Stimulated activated CD8-positive, alpha-beta memory T cell treated with anti-CD3 and anti-CD28 coated beads, Interleukin-7, amount 100 ng/mL, for 1 hour (primary cell): ENCODE results near the gene DSE.

ENCODE experiments used
- DNase-seq, 2 donors: peaks; one replicate each; pipeline ENCODE4 v3.0.0-alpha.2; 2020; ENCODE audit warnings: low read depth in 2 of 2

Gene DSE

DNA sequence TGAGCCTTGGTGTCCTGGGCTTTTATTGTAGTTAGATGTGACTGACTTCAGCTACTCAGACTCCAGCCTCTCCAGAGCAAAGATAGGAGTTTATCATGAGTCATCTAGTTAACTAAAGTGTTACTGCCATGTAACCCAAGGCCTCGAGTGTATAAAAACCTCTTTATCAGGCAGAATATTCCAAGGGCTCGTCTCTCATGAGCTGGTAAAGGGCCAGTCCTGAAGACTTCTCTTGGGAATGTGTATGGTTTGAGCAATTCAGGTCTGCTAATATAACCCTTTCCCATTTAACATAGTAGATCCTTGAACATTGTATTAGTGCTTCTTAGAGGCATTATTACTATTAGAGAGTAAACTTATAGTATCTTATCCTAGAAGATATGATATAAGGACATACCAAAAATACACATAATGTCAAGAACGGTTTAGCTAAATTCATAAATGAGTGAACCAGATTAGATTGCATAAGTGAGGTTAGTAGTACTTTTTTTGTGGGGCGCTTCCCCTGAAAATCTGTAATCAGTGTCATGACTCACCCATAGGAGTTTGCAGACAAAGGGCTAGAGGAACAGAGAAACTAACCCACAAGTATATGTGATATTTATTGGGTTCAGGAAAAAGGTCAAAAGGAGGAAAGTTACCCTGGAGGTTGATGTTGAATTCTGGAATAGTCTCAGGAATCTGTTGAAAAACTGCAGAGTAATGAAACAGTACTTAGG, 16.0 kb downstream of the DSE start:
- DNase-seq, result no peak

DNA sequence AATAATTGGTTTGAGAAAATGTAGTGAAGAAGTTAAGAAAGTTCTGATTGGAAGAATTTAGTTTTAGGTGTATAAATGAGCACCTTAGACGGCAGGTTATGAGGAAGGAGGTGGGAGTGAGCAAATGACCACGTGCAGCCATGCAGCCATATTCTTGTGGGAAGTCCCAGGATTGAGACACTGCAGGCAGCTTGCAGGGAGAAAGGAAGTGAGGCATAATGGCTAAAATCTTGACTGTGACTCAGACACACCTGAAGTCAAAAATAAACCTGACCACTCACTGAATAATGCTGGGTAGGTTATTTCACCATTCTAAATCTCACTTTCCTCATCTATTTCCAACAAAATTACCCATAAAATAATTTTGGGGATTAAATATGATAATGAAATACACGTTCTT, 16.6 kb downstream of the DSE start:
- DNase-seq, result no peak

DNA sequence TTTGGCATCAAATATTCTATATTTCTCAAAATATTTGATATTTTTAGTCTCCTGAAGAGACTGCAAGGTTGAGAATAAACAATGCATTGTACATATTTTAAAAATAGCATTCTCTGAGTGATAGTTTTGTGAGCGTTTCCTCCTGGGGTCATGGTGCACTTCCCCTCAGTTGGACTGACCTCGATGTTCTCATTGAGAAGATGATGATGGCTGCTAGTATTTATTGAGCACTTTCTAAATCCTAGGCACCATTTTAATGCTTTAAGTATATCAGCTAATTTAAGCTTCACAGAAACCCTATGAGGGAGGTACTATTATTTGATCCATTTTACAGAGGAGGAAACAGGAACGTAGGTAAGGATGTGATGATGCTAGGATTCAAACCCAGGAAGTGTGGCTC, 18.2 kb downstream of the DSE start:
- no peak for DNase-seq

GRCh38 chr6:116389357-116389756, 18.6 kb downstream of the DSE start:
- DNase-seq, result no peak

DNA sequence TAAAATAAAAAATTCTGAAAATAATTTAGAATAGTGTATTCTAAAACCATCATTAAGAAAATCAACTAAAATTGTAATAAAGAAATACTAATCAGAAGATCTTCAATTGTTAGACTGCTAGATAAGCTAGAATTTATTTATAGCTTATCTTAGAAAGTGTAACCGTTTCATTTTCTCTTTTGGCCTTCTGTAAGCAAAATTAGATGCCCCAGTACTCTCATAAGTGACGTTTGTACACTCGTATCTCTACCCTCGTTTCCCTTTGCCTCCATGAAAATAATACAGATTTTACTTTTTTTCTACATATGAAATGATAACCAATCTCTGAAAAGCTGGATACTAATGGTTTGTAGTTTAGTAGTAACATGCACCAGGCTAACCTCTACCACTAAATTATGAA, 19.8 kb downstream of the DSE start:
- DNase-seq, result no peak

DNA sequence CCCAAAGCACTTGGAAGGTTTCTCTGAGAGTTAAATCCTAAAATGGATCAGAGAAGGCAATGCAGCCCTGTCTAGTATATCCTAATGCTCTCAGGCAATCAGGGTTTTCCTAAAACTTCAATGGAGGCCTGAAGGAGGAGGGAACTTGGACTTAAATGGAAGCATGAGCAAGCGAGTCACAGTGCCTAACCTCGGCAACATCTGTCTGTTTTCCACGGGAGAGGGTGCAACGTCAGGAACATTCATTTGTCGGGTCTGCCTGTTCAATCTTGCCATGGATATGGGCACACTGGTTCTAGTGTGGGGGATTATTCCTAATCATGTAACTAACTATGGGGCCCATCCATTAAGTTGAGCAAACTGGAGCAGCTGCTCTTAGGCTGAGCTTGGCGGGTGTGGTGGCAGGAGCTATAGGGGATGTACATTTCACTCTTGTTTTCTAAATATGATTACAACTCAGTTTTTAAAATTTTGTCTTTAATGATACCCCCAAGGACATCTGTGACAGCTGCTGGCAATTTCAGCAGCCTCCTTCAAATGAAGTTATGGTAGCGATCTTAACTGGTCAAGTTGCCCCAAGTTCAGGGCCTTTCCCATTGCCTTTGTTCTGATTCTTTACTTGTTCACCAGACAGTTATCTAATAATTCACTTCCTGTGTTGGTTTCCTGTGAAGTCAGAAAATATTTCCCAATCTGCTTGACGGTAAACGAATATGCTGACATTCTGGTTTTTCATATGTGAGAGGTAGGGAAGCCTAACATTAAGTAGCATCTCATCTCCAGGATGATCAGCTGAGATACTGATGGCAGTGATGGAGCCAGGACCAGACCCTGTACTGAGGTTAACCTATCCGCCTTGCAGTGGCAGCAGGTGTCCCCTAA, 21.6 kb downstream of the DSE start:
- no peak for DNase-seq

DNA sequence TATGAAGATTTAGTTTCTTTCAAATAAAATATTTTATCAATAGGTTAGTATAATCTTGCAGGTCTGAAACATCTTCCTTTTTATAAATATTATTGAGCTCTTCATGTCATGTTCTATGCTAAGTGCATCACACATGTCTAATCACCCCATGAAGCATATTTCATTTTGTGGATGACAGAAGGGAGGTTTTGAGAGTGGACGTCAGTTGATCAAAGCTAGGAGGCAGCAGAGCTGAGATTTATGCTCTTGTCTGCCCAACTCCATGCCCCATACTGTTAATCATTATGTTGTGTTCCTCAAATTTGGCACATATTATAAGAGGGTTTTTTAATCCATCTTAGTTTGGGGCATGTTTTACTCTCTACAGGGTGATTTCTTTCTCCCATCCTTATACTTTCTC, 22.7 kb downstream of the DSE start:
- no peak for DNase-seq

GRCh38 chr6:116395647-116396046, 24.9 kb downstream of the DSE start:
- DNase-seq, result no peak

DNA sequence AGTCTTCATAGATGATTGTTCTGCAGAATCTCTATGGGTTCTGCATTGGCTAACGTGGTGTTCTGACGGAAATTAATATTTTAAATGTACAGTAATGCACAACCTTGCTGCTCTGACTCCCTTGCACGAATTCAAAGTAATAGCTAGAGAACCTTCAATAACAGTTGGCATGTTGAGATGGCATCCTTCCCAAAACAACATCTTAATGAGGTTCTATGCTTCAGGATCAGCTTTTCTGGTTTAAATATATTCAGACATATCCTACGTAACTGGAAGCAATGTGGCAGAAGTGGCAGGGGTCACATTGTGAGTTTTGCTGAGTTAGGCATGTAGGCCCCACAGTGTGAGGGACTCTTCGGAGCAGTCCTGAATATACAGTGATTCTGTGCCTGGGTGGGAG, 25.7 kb downstream of the DSE start:
- no peak for DNase-seq

GRCh38 chr6:116397914-116398313, 27.2 kb downstream of the DSE start:
- DNase-seq, result no peak

GRCh38 chr6:116398316-116399010, 27.7 kb downstream of the DSE start:
- no peak for DNase-seq

DNA sequence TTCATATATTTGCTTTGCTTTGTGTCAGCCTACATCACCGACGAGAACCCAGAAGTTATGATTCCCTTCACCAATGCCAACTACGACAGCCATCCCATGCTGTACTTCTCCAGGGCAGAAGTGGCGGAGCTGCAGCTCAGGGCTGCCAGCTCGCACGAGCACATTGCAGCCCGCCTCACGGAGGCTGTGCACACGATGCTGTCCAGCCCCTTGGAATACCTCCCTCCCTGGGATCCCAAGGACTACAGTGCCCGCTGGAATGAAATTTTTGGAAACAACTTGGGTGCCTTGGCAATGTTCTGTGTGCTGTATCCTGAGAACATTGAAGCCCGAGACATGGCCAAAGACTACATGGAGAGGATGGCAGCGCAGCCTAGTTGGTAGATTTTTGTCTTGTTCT, 28.5 kb downstream of the DSE start:
- no peak for DNase-seq

GRCh38 chr6:116400328-116400727, 29.6 kb downstream of the DSE start:
- no peak for DNase-seq

DNA sequence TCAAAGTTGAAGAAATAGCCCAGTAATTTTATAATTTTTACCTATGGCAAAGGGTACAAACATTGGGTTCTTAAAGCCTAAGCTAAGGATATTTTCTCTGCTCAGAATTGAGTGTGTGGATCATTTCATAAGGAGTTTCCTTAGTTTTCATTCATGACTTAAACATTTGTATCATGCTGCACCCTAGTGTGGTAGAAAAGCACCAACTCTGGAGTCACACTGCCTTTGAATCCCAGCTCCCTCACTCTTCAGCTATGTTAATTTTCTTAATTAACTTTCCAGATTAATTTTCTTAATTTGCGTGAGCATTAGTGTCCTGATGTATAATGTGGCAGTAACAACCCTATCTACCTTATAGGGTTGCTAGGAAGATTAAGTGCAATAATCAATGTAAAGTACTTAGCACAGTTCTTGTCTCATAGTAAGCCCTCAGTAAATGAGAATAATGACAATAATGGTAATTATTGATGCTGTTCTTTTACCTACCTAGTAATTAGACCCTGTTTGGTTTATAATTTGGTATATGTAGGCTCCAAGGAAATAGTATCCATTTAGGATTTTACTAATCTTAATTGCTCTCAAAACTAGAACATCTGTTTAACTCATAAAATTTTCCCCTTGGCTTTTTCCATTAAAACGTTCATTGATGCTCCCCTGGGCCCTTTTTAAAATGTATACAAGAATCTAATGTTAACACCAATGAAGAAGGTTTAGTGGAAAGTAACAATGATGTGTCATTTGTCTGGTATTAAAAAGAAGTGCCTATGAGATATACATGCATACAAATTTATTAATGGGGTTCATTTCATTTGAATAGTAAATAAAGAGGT, 31.6 kb downstream of the DSE start:
- no peak for DNase-seq

- DNase-seq, result no peak
These were observed 32.5 kb downstream of the DSE start for GRCh38 chr6:116403205-116403604.

GRCh38 chr6:116404696-116405095, 33.9 kb downstream of the DSE start:
- no peak for DNase-seq

DNA sequence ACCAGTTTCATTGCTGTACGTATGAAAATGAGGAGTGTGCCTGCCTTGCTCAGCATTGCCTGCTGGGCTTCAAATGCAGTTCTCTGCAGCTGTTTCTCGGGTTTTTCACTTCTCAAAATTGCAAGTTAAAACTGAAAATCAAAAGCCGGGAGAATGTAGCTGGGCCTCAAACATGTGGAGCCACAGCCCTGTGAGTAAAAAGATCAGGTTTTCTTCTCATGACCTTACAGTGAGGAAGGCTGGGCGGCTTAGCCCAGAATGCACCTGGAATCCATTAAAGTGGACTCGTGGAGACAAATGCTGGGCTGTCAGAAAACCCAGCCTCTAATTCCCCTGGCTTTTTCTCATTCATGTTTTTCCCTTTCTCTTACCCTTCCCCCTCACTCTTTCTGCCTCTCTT, 34.4 kb downstream of the DSE start:
- no peak for DNase-seq

DNA sequence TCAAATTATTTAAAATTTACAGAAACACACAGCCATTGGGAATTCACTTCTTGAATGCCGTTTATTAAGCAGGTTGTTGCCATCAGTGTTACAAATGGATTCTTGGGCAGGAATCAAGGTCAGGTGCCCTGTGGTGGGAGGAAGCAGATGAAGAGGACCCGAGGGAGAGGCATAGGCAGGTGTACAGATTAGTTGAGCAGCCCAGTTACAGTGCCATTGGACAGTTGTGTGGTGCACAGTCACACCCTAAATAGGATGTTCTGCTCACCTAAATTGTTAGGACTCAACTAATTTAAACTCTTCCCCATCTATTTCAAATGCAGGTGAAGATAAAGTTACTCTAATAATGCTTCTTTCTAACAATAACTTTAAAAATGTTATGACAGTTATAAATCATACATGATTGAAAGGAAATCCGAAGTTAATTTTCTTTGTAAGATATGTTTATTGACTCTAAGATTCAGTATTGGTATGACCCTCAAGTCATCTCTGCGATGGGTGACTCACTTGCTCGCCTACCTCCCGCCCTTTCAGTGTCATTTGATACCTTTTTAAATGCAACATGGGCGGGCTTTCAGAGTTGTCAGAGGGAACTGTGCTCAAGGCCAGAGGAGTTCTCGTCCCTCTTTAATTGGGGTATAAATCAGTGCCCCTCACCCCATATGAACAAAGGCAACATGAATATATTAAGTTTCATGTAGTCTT, 35.1 kb downstream of the DSE start:
- DNase-seq, result no peak

GRCh38 chr6:116406678-116407345, 36.1 kb downstream of the DSE start:
- no peak for DNase-seq

- no peak for DNase-seq
These were observed 37.7 kb downstream of the DSE start for GRCh38 chr6:116408491-116408890.

GRCh38 chr6:116409756-116410155, 39.0 kb downstream of the DSE start:
- no peak for DNase-seq
